Muscle layer of colon (tissue), 2 donors: ENCODE measurements around the gene GFOD2.
A peak's percentile ranks its signal among the peaks of the same experiment; 100 is the strongest.

Experiments
- H3K27ac ChIP-seq: one replicate; pipeline ENCODE4 v1.7.0; 2013; ENCODE audit warnings: low read depth, mild to moderate bottlenecking, low read length, moderate library complexity
- H3K27me3 ChIP-seq, 2 donors: one replicate each; pipeline ENCODE4 v1.7.0; 2013; ENCODE audit warnings: low read length in 2 of 2, mild to moderate bottlenecking in 2 of 2; ENCODE audit not compliant: insufficient read depth in 2 of 2, control insufficient read depth in 1 of 2
- H3K36me3 ChIP-seq: one replicate; pipeline ENCODE4 v1.7.0; 2013; ENCODE audit warnings: mild to moderate bottlenecking, low read length; ENCODE audit not compliant: insufficient read depth
- H3K4me1 ChIP-seq: one replicate; pipeline ENCODE4 v1.7.0; 2013; ENCODE audit warnings: mild to moderate bottlenecking, low read length; ENCODE audit not compliant: insufficient read depth
- H3K4me3 ChIP-seq, 2 donors: one replicate each; pipeline ENCODE4 v1.7.0; 2013; ENCODE audit warnings: low read length in 2 of 2, low read depth in 1 of 2, mild to moderate bottlenecking in 1 of 2, moderate library complexity in 1 of 2
- H3K9ac ChIP-seq: one replicate; pipeline ENCODE4 v1.7.0; 2013; ENCODE audit warnings: low read length
- H3K9me3 ChIP-seq: one replicate; pipeline ENCODE4 v1.7.0; 2013; ENCODE audit warnings: mild to moderate bottlenecking, low read length
- donor health status: abdominal sarcoma.
- donor health status: Adenocarcinoma of cecum.

GFOD2 gene

GRCh38 chr16:67719048-67719777 is at the start of gene GFOD2:
Gene GFOD2, minus strand, starts transcription at chr16:67719316. Its CDS starts 33,601 bp downstream, at chr16:67685715.
- Histone ChIP-seq H3K4me3 (peak within 1 kb of the TSS; percentile 75 to 90), H3K4me1 (peaks cover 23% of the 10 kb centered on the region), H3K27me3 (no peaks in the 10 kb centered on the region), H3K36me3 (no peaks in the 10 kb centered on the region), H3K9me3 (no peaks in the 10 kb centered on the region), H3K9ac (peak within 1 kb of the TSS; percentile 55), H3K27ac (peak within 1 kb of the TSS; percentile 87)

GRCh38 chr16:67767953-67768352 is 48.8 kb upstream of the GFOD2 start:
- Histone ChIP-seq H3K4me3 (no peak overlapping the region), H3K27ac (no peak overlapping the region), H3K27me3 (no peaks in the 10 kb centered on the region), H3K4me1 (peaks cover 5% of the 10 kb centered on the region), H3K36me3 (peaks cover 8% of the 10 kb centered on the region), H3K9ac (no peak overlapping the region), H3K9me3 (no peaks in the 10 kb centered on the region)

GRCh38 chr16:67766291-67766690 is 47.2 kb upstream of the GFOD2 start:
- Histone ChIP-seq H3K4me3 (no peak overlapping the region), H3K36me3 (peaks cover 15% of the 10 kb centered on the region), H3K9me3 (no peaks in the 10 kb centered on the region), H3K27ac (no peak overlapping the region), H3K9ac (no peak overlapping the region), H3K4me1 (no peaks in the 10 kb centered on the region), H3K27me3 (no peaks in the 10 kb centered on the region)

- Histone ChIP-seq H3K27me3 (no peaks in the 10 kb centered on the region), H3K9ac (no peak overlapping the region), H3K36me3 (peaks cover 9% of the 10 kb centered on the region), H3K4me3 (no peak overlapping the region), H3K27ac (no peak overlapping the region), H3K4me1 (no peaks in the 10 kb centered on the region), H3K9me3 (no peaks in the 10 kb centered on the region)
Measured at GRCh38 chr16:67764158-67764667, 45.1 kb upstream of the GFOD2 start.

GRCh38 chr16:67763066-67763465 is 44.0 kb upstream of the GFOD2 start:
- Histone ChIP-seq H3K9ac (no peak overlapping the region), H3K36me3 (peaks cover 9% of the 10 kb centered on the region)

GRCh38 chr16:67762385-67762784 is 43.3 kb upstream of the GFOD2 start:
- H3K27ac ChIP-seq: no peak overlapping the region
- H3K4me3 ChIP-seq: no peak overlapping the region

More at GRCh38 chr16:67763066-67763465, 44.0 kb upstream of the GFOD2 start:
- Histone ChIP-seq H3K27ac (no peak overlapping the region), H3K4me3 (no peak overlapping the region), H3K4me1 (no peaks in the 10 kb centered on the region), H3K27me3 (no peaks in the 10 kb centered on the region), H3K9me3 (no peaks in the 10 kb centered on the region)

GRCh38 chr16:67761924-67762323 is 42.8 kb upstream of the GFOD2 start:
- no peaks in the 10 kb centered on the region for H3K4me1 ChIP-seq
- no peak overlapping the region for H3K27ac ChIP-seq
- no peak overlapping the region for H3K9ac ChIP-seq
- H3K9me3 ChIP-seq: no peaks in the 10 kb centered on the region
- peaks cover 9% of the 10 kb centered on the region for H3K36me3 ChIP-seq
- no peaks in the 10 kb centered on the region for H3K27me3 ChIP-seq
- H3K4me3 ChIP-seq: no peak overlapping the region

More at GRCh38 chr16:67762385-67762784, 43.3 kb upstream of the GFOD2 start:
- Histone ChIP-seq H3K4me1 (no peaks in the 10 kb centered on the region), H3K9me3 (no peaks in the 10 kb centered on the region), H3K36me3 (peaks cover 9% of the 10 kb centered on the region), H3K27me3 (no peaks in the 10 kb centered on the region), H3K9ac (no peak overlapping the region)

- H3K27me3 ChIP-seq: no peaks in the 10 kb centered on the region
- H3K9ac ChIP-seq: no peak overlapping the region
- no peak overlapping the region for H3K4me3 ChIP-seq
- no peaks in the 10 kb centered on the region for H3K9me3 ChIP-seq
- no peaks in the 10 kb centered on the region for H3K4me1 ChIP-seq
- H3K27ac ChIP-seq: no peak overlapping the region
- peaks cover 9% of the 10 kb centered on the region for H3K36me3 ChIP-seq
Measured at GRCh38 chr16:67760956-67761230, 41.8 kb upstream of the GFOD2 start.

GRCh38 chr16:67760206-67760955 is 41.3 kb upstream of the GFOD2 start:
- Histone ChIP-seq H3K9ac (no peak overlapping the region), H3K27ac (no peak overlapping the region), H3K36me3 (peaks cover 9% of the 10 kb centered on the region)

GRCh38 chr16:67758966-67759365 is 39.9 kb upstream of the GFOD2 start:
- peaks cover 9% of the 10 kb centered on the region for H3K36me3 ChIP-seq
- no peak overlapping the region for H3K4me3 ChIP-seq
- H3K9me3 ChIP-seq: no peaks in the 10 kb centered on the region
- no peak overlapping the region for H3K9ac ChIP-seq
- H3K27ac ChIP-seq: no peak overlapping the region
- H3K27me3 ChIP-seq: no peaks in the 10 kb centered on the region
- no peaks in the 10 kb centered on the region for H3K4me1 ChIP-seq

More at GRCh38 chr16:67760206-67760955, 41.3 kb upstream of the GFOD2 start:
- Histone ChIP-seq H3K27me3 (no peaks in the 10 kb centered on the region), H3K4me1 (no peaks in the 10 kb centered on the region), H3K4me3 (no peak overlapping the region), H3K9me3 (no peaks in the 10 kb centered on the region)

GRCh38 chr16:67758006-67758405 is 38.9 kb upstream of the GFOD2 start:
- H3K36me3 ChIP-seq: peaks cover 8% of the 10 kb centered on the region
- H3K27me3 ChIP-seq: no peaks in the 10 kb centered on the region
- no peaks in the 10 kb centered on the region for H3K4me1 ChIP-seq
- no peak overlapping the region for H3K9ac ChIP-seq
- H3K4me3 ChIP-seq: no peak overlapping the region
- no peak overlapping the region for H3K27ac ChIP-seq
- H3K9me3 ChIP-seq: no peaks in the 10 kb centered on the region
